ENCODE measurements around the gene NKAIN1. TPM values are rescaled to one million over a fixed set of nuclear protein-coding genes. Genes with fewer than 3 reads are reported as not detected.

Gene NKAIN1
- total RNA-seq, 2 experiments from 2014 or later, result not detected

DNA sequence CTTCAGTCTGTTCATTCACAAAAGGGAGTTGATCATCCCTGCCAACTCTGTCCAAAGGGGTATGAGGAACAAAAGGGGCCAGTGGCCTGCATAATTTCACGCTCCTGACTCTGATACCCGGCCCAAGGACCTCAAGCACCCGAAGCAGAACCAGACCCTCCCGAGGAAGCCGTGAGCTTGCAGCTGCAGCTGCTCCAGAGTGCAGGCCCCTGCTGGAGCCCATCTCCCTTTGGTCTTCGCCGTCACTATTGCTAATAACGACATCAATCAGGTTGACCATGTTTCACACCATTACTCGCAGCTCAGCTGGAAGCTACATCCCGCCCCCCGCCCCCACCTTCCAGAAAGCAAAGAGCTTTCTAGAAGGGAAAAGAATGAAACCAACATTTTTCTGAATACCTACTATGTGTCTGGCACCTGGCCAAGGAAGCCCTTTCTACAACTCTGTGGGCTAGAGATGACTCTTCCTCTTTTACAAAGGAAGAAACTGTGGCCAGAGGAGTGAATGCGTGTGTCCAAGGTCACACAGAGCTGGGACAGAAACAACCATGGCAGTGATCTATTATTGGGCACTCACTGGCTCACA, 5.5 kb downstream of the NKAIN1 start:
- no peaks in the 10 kb centered on the region for H3K79me2 ChIP-seq (ENCODE audit: insufficient read depth, low read depth, low read length)
- no TSS peak for BruUV-seq (replicated peaks)

DNA sequence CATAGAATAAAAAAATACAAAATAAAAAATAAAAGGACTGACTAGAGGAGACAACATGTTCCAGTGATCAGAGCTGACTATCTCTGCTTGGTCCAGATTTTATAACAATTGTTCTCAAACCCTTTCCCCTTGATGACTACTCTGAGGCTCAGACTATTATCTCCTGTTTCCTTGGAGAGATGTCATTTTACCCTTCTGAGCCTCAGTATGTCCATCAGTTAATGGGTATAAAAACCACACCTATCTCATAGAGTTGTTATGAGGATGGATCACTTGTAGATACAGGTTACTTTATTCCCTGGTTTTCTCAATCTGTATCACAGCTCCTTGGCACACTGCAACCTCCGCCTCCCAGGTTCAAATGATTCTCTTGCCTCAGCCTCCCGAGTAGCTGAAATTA, 7.0 kb downstream of the NKAIN1 start:
- Histone ChIP-seq H3K79me2 (ENCODE audit: insufficient read depth, low read depth, low read length) (no peaks in the 10 kb centered on the region), H4K20me1 (ENCODE audit: insufficient read depth, low read length) (no peaks in the 10 kb centered on the region), H3K9me2 (ENCODE audit: insufficient read depth, low read length) (no peaks in the 10 kb centered on the region), H2AFZ (ENCODE audit: low read length) (no peak overlapping the region), H3K9me3 (ENCODE audit: low read length) (no peaks in the 10 kb centered on the region), H3K4me2 (ENCODE audit: low read length) (no peak overlapping the region), H3K4me1 (ENCODE audit: insufficient read depth, low read length, poor library complexity, severe bottlenecking) (no peaks in the 10 kb centered on the region), H3K27ac (ENCODE audit: low read depth, low read length, poor library complexity, severe bottlenecking) (no peak overlapping the region), H3K4me3 (ENCODE audit: low read depth, low read length, poor library complexity, severe bottlenecking) (no peak overlapping the region), H3K36me3 (ENCODE audit: insufficient read depth, low read length) (no peaks in the 10 kb centered on the region)
- POLR2A ChIA-PET, result no interaction called here
- no peak for TF ChIP-seq EZH2phosphoT487 (IDR thresholded peaks at IDR 0.05; ENCODE audit: borderline replicate concordance, low read depth, low read length)
- TF ChIP-seq, protein P1, sequence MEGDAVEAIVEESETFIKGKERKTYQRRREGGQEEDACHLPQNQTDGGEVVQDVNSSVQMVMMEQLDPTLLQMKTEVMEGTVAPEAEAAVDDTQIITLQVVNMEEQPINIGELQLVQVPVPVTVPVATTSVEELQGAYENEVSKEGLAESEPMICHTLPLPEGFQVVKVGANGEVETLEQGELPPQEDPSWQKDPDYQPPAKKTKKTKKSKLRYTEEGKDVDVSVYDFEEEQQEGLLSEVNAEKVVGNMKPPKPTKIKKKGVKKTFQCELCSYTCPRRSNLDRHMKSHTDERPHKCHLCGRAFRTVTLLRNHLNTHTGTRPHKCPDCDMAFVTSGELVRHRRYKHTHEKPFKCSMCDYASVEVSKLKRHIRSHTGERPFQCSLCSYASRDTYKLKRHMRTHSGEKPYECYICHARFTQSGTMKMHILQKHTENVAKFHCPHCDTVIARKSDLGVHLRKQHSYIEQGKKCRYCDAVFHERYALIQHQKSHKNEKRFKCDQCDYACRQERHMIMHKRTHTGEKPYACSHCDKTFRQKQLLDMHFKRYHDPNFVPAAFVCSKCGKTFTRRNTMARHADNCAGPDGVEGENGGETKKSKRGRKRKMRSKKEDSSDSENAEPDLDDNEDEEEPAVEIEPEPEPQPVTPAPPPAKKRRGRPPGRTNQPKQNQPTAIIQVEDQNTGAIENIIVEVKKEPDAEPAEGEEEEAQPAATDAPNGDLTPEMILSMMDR (conservative IDR thresholded peaks at IDR 0.05; ENCODE audit: low read length), result no peak
- CTCF ChIA-PET (ENCODE audit: unreplicated experiment), result no interaction called here
- no peak for DNase-seq (ENCODE audit: low spot score)
- no TSS peak for BruUV-seq (replicated peaks)
- intact Hi-C loops (cut with micrococcal nuclease; ENCODE audit: unreplicated experiment), result no loop called here

More for the DNA sequence above, 5.5 kb downstream of the NKAIN1 start:
- no peak for TF ChIP-seq EZH2phosphoT487 (IDR thresholded peaks at IDR 0.05; ENCODE audit: borderline replicate concordance, low read depth, low read length)
- TF ChIP-seq, protein P1 (conservative IDR thresholded peaks at IDR 0.05; ENCODE audit: low read length), result no peak
- Histone ChIP-seq H4K20me1 (ENCODE audit: insufficient read depth, low read length) (no peaks in the 10 kb centered on the region), H3K27ac (ENCODE audit: low read depth, low read length, poor library complexity, severe bottlenecking) (no peak overlapping the region), H3K4me2 (ENCODE audit: low read length) (no peak overlapping the region), H3K36me3 (ENCODE audit: insufficient read depth, low read length) (no peaks in the 10 kb centered on the region), H3K9me3 (ENCODE audit: low read length) (no peaks in the 10 kb centered on the region), H3K9me2 (ENCODE audit: insufficient read depth, low read length) (no peaks in the 10 kb centered on the region), H3K4me3 (ENCODE audit: low read depth, low read length, poor library complexity, severe bottlenecking) (no peak overlapping the region), H3K4me1 (ENCODE audit: insufficient read depth, low read length, poor library complexity, severe bottlenecking) (no peaks in the 10 kb centered on the region), H2AFZ (ENCODE audit: low read length) (no peak overlapping the region)
- no peak for DNase-seq (ENCODE audit: low spot score)
- POLR2A ChIA-PET, result interaction anchor here (1.3 kb wide), 1 partner anchor 73 kb away, joined by 4 read pairs; no protein-coding TSS in a partner anchor
- intact Hi-C loops (cut with micrococcal nuclease; ENCODE audit: unreplicated experiment), result no loop called here
- CTCF ChIA-PET (ENCODE audit: unreplicated experiment), result no interaction called here

DNA sequence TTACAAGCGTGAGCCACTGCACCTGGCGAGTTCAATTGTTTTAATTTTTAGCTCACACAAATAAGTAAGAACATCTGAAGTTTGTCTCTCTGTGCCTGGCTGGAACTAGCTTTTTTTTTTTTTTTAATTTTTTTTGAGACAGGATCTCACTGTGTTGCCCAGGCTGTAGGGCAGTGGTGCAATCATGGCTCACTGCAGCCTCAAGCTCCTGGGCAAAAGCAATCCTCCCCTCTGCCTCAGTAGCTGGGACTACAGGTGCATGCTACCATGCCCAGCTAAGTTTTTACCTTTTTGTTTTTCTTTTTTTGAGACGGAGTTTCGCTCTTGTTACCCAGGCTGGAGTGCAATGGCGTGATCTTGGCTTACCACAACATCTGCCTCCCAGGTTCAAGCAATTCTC, 7.9 kb downstream of the NKAIN1 start:
- H2AFZ ChIP-seq (ENCODE audit: low read length), result no peak overlapping the region
- H4K20me1 ChIP-seq (ENCODE audit: insufficient read depth, low read length), result no peaks in the 10 kb centered on the region
- no peak overlapping the region for H3K27ac ChIP-seq (ENCODE audit: low read depth, low read length, poor library complexity, severe bottlenecking)
- ChIA-PET POLR2A (interaction anchor here (0.6 to 0.8 kb wide), 6 partner anchors 25 to 399 kb away, joined by 3 to 5 read pairs (median 3); no protein-coding TSS in a partner anchor), CTCF (ENCODE audit: unreplicated experiment) (no interaction called here)
- no peaks in the 10 kb centered on the region for H3K9me3 ChIP-seq (ENCODE audit: low read length)
- H3K79me2 ChIP-seq (ENCODE audit: insufficient read depth, low read depth, low read length), result no peaks in the 10 kb centered on the region
- no TSS peak for BruUV-seq (replicated peaks)
- no peak overlapping the region for H3K4me2 ChIP-seq (ENCODE audit: low read length)
- no peak overlapping the region for H3K4me3 ChIP-seq (ENCODE audit: low read depth, low read length, poor library complexity, severe bottlenecking)
- no peak for DNase-seq (ENCODE audit: low spot score)
- intact Hi-C loops (cut with micrococcal nuclease; ENCODE audit: unreplicated experiment), result no loop called here
- no peaks in the 10 kb centered on the region for H3K9me2 ChIP-seq (ENCODE audit: insufficient read depth, low read length)
- TF ChIP-seq, protein P1 (conservative IDR thresholded peaks at IDR 0.05; ENCODE audit: low read length), result no peak
- TF ChIP-seq EZH2phosphoT487 (IDR thresholded peaks at IDR 0.05; ENCODE audit: borderline replicate concordance, low read depth, low read length), result no peak
- no peaks in the 10 kb centered on the region for H3K36me3 ChIP-seq (ENCODE audit: insufficient read depth, low read length)
- no peaks in the 10 kb centered on the region for H3K4me1 ChIP-seq (ENCODE audit: insufficient read depth, low read length, poor library complexity, severe bottlenecking)

Measured in OCI-LY7 (cell line).